ENCODE results near the gene KRTAP2-1.
"Not testable (repeated sequence)": the region's sequence is repeated elsewhere in the genome, so short reads cannot be mapped to it uniquely, and the experiment has no call there.

Gene KRTAP2-1

GRCh38 chr17:41037853-41038350, 9.2 kb downstream of the KRTAP2-1 start:
- H3K9me3 ChIP-seq (ENCODE audit: insufficient read depth, low read length, severe bottlenecking), result peaks cover 2% of the 10 kb centered on the region
- ATAC-seq (ENCODE audit: insufficient read depth, low read depth), result no peak
- H3K27me3 ChIP-seq (ENCODE audit: insufficient read depth, low read length, poor library complexity), result peaks cover 9% of the 10 kb centered on the region
- H3K4me2 ChIP-seq (ENCODE audit: insufficient read depth, low read length), result no peak overlapping the region
- H4K20me1 ChIP-seq (ENCODE audit: insufficient read depth, low read length), result no peaks in the 10 kb centered on the region
- H2AFZ ChIP-seq (ENCODE audit: low read depth, low read length), result no peak overlapping the region
- no peak for TF ChIP-seq CTCF (IDR thresholded peaks at IDR 0.05; ENCODE audit: borderline replicate concordance, extremely low read depth, low read length, poor library complexity, severe bottlenecking)
- no peak for TF ChIP-seq EZH2 (IDR thresholded peaks at IDR 0.05; ENCODE audit: borderline replicate concordance, low read depth, low read length, severe bottlenecking)
- no peak overlapping the region for H3K9ac ChIP-seq (ENCODE audit: low read depth, low read length)
- no peaks in the 10 kb centered on the region for H3K79me2 ChIP-seq (ENCODE audit: insufficient read depth, low read length)
- no peaks in the 10 kb centered on the region for H3K4me1 ChIP-seq (ENCODE audit: insufficient read depth, low read length)
- DNase-seq, result no peak
- no peak overlapping the region for H3K4me3 ChIP-seq (ENCODE audit: low read depth in 1 of 2, low read length in 2 of 2)
- H3K27ac ChIP-seq (ENCODE audit: low read length), result no peak overlapping the region
- H3K36me3 ChIP-seq (ENCODE audit: insufficient read depth, low read length), result no peaks in the 10 kb centered on the region

GRCh38 chr17:41034346-41034935, 12.7 kb downstream of the KRTAP2-1 start, which contains the start of gene KRTAP1-3:
Gene KRTAP1-3, minus strand, starts transcription at chr17:41034874. Its CDS starts 53 bp downstream, at chr17:41034821.
- not testable (repeated sequence) for H3K9ac ChIP-seq (ENCODE audit: low read depth, low read length); H4K20me1 ChIP-seq (ENCODE audit: insufficient read depth, low read length); H3K9me3 ChIP-seq (ENCODE audit: insufficient read depth, low read length, severe bottlenecking); H3K4me1 ChIP-seq (ENCODE audit: insufficient read depth, low read length); H3K4me3 ChIP-seq (ENCODE audit: low read depth in 1 of 2, low read length in 2 of 2); H3K27me3 ChIP-seq (ENCODE audit: insufficient read depth, low read length, poor library complexity); H3K79me2 ChIP-seq (ENCODE audit: insufficient read depth, low read length); ATAC-seq (ENCODE audit: insufficient read depth, low read depth); H3K4me2 ChIP-seq (ENCODE audit: insufficient read depth, low read length); H3K36me3 ChIP-seq (ENCODE audit: insufficient read depth, low read length); DNase-seq; H2AFZ ChIP-seq (ENCODE audit: low read depth, low read length); H3K27ac ChIP-seq (ENCODE audit: low read length)

GRCh38 chr17:41029633-41030245, 17.4 kb downstream of the KRTAP2-1 start, which contains the start of gene KRTAP1-4:
Gene KRTAP1-4, minus strand, starts transcription at chr17:41030195. Its CDS starts 117 bp downstream, at chr17:41030078.
- H3K9ac ChIP-seq (ENCODE audit: low read depth, low read length), result no peak within 1 kb of the TSS
- H4K20me1 ChIP-seq (ENCODE audit: insufficient read depth, low read length), result no peaks in the 10 kb centered on the region
- no peak within 1 kb of the TSS for H2AFZ ChIP-seq (ENCODE audit: low read depth, low read length)
- no peaks in the 10 kb centered on the region for H3K79me2 ChIP-seq (ENCODE audit: insufficient read depth, low read length)
- peaks cover 11% of the 10 kb centered on the region for H3K27me3 ChIP-seq (ENCODE audit: insufficient read depth, low read length, poor library complexity)
- no peak within 1 kb of the TSS for H3K4me2 ChIP-seq (ENCODE audit: insufficient read depth, low read length)
- ATAC-seq (ENCODE audit: insufficient read depth, low read depth), result no peak
- H3K9me3 ChIP-seq (ENCODE audit: insufficient read depth, low read length, severe bottlenecking), result no peaks in the 10 kb centered on the region
- TF ChIP-seq EZH2 (IDR thresholded peaks at IDR 0.05; ENCODE audit: borderline replicate concordance, low read depth, low read length, severe bottlenecking) (no peak), CTCF (IDR thresholded peaks at IDR 0.05; ENCODE audit: borderline replicate concordance, extremely low read depth, low read length, poor library complexity, severe bottlenecking) (no peak)
- DNase-seq, result no peak
- no peaks in the 10 kb centered on the region for H3K36me3 ChIP-seq (ENCODE audit: insufficient read depth, low read length)
- no peak within 1 kb of the TSS for H3K4me3 ChIP-seq (ENCODE audit: low read depth in 1 of 2, low read length in 2 of 2)
- no peak within 1 kb of the TSS for H3K27ac ChIP-seq (ENCODE audit: low read length)
- H3K4me1 ChIP-seq (ENCODE audit: insufficient read depth, low read length), result no peaks in the 10 kb centered on the region

GRCh38 chr17:41026715-41027471, 20.2 kb downstream of the KRTAP2-1 start, which contains the start of gene KRTAP1-5:
Gene KRTAP1-5, minus strand, starts transcription at chr17:41027208. Its CDS starts 53 bp downstream, at chr17:41027155.
- Histone ChIP-seq H3K4me2 (ENCODE audit: insufficient read depth, low read length) (no peak within 1 kb of the TSS), H4K20me1 (ENCODE audit: insufficient read depth, low read length) (no peaks in the 10 kb centered on the region), H3K27me3 (ENCODE audit: insufficient read depth, low read length, poor library complexity) (peaks cover 14% of the 10 kb centered on the region), H3K9ac (ENCODE audit: low read depth, low read length) (no peak within 1 kb of the TSS), H3K36me3 (ENCODE audit: insufficient read depth, low read length) (no peaks in the 10 kb centered on the region), H3K4me3 (ENCODE audit: low read depth in 1 of 2, low read length in 2 of 2) (no peak within 1 kb of the TSS), H3K9me3 (ENCODE audit: insufficient read depth, low read length, severe bottlenecking) (no peaks in the 10 kb centered on the region), H3K27ac (ENCODE audit: low read length) (no peak within 1 kb of the TSS), H3K79me2 (ENCODE audit: insufficient read depth, low read length) (no peaks in the 10 kb centered on the region), H2AFZ (ENCODE audit: low read depth, low read length) (no peak within 1 kb of the TSS), H3K4me1 (ENCODE audit: insufficient read depth, low read length) (no peaks in the 10 kb centered on the region)
- no peak for DNase-seq
- no peak for ATAC-seq (ENCODE audit: insufficient read depth, low read depth)
- TF ChIP-seq CTCF (IDR thresholded peaks at IDR 0.05; ENCODE audit: borderline replicate concordance, extremely low read depth, low read length, poor library complexity, severe bottlenecking) (no peak), EZH2 (IDR thresholded peaks at IDR 0.05; ENCODE audit: borderline replicate concordance, low read depth, low read length, severe bottlenecking) (no peak)
